Naive thymus-derived CD4-positive, alpha-beta T cell (primary cell): Measurements from ENCODE around the gene S100A16. TPM values are rescaled to one million over a fixed set of nuclear protein-coding genes. Genes with fewer than 3 reads are reported as not detected.

ENCODE experiments used
- ATAC-seq: fragments of 150-1000 bp; cut with Tn5 transposase; 2 replicates; pipeline ENCODE4 v1.10.0; 2021; ENCODE audit warnings: mild to moderate bottlenecking, moderate library complexity
- CTCF ChIA-PET: fragments of 350-600 bp; sonication (Branson Sonifier 250); formaldehyde crosslinking; loops from one replicate; lab custom pipeline; 2021; ENCODE audit warnings: antibody characterized with exemption; lab: Charles Lee
- POLR2A ChIA-PET: fragments of 350-600 bp; sonication (Branson Sonifier 250); formaldehyde crosslinking; loops from one replicate; lab custom pipeline; 2021; ENCODE audit warnings: antibody characterized with exemption, inconsistent platforms; lab: Charles Lee
- DNase-seq, 9 donors: peaks; one replicate each; pipeline versions ENCODE4 v3.0.0 to v3.0.0-alpha.2; 2020 to 2022; ENCODE audit warnings: mixed read lengths in 1 of 9
- H3K27ac ChIP-seq: one replicate; pipeline ENCODE4 v1.7.0; 2013; ENCODE audit warnings: mild to moderate bottlenecking, low read depth, low read length, moderate library complexity
- H3K27me3 ChIP-seq, 2 donors: one replicate each; pipeline ENCODE4 v1.7.0; 2013; ENCODE audit warnings: low read length in 2 of 2, mild to moderate bottlenecking in 2 of 2, moderate library complexity in 2 of 2; ENCODE audit not compliant: control insufficient read depth in 2 of 2, insufficient read depth in 2 of 2
- H3K36me3 ChIP-seq, 3 experiments: 1 replicate in 2 of 3; 2 replicates in 1 of 3; pipeline ENCODE4 v1.7.0; 2013; ENCODE audit warnings: low read length in 3 of 3, mild to moderate bottlenecking in 3 of 3, moderate library complexity in 1 of 3; ENCODE audit not compliant: insufficient read depth in 3 of 3, control insufficient read depth in 2 of 3
- H3K4me1 ChIP-seq, 2 donors: one replicate each; pipeline ENCODE4 v1.7.0; 2013; ENCODE audit warnings: low read length in 2 of 2, mild to moderate bottlenecking in 2 of 2, moderate library complexity in 1 of 2; ENCODE audit not compliant: control insufficient read depth in 2 of 2, insufficient read depth in 2 of 2
- H3K4me3 ChIP-seq: 2 replicates; pipeline ENCODE4 v1.7.0; 2013; ENCODE audit warnings: mild to moderate bottlenecking, low read length
- H3K9me3 ChIP-seq, 3 experiments: 1 replicate in 2 of 3; 2 replicates in 1 of 3; pipeline ENCODE4 v1.7.0; 2013; ENCODE audit warnings: low read length in 3 of 3; ENCODE audit not compliant: control insufficient read depth in 2 of 3
- H3K27ac Mint-ChIP-seq, 9 donors: one replicate each; pipeline ENCODE4 v1.8.0; 2020 to 2022; ENCODE audit warnings: mixed read lengths in 9 of 9, mild to moderate bottlenecking in 8 of 9, moderate library complexity in 5 of 9, inconsistent platforms in 2 of 9
- H3K27me3 Mint-ChIP-seq, 5 donors: one replicate each; pipeline ENCODE4 v1.8.0; 2021 to 2022; ENCODE audit warnings: mixed read lengths in 5 of 5, mild to moderate bottlenecking in 1 of 5
- H3K36me3 Mint-ChIP-seq, 5 donors: one replicate each; pipeline ENCODE4 v1.8.0; 2020 to 2022; ENCODE audit warnings: mixed read lengths in 5 of 5, mild to moderate bottlenecking in 3 of 5, inconsistent platforms in 1 of 5
- H3K4me1 Mint-ChIP-seq, 7 donors: one replicate each; pipeline ENCODE4 v1.8.0; 2020 to 2022; ENCODE audit warnings: mixed read lengths in 7 of 7, mild to moderate bottlenecking in 3 of 7, inconsistent platforms in 1 of 7
- H3K4me3 Mint-ChIP-seq, 10 donors: one replicate each; pipeline ENCODE4 v1.8.0; 2020 to 2022; ENCODE audit warnings: mild to moderate bottlenecking in 10 of 10, mixed read lengths in 10 of 10, moderate library complexity in 6 of 10, inconsistent platforms in 2 of 10
- H3K9me3 Mint-ChIP-seq, 11 donors: one replicate each; pipeline ENCODE4 v1.8.0; 2020 to 2022; ENCODE audit warnings: mixed read lengths in 11 of 11, mild to moderate bottlenecking in 4 of 11, inconsistent platforms in 1 of 11, moderate library complexity in 1 of 11
- intact Hi-C, 2 donors: fragments of 100-400 bp; cut with micrococcal nuclease; formaldehyde crosslinking; loops; one replicate each; pipeline ENCODE4 v1.15.1; 2023
- polyA plus RNA-seq, 2 donors: library from polyadenylated mRNA; unstranded; fragments of 300-500 nt; fragmentation: Illumina TruSeq; gene quantifications; one replicate each; pipeline ENCODE4 v1.2.3, GENCODE V29; 2021
- total RNA-seq, 6 experiments: library from RNA in 5 of 6; stranded (reverse) in 5 of 6; gene quantifications; 1 replicate in 5 of 6; 2 replicates in 1 of 6; pipeline ENCODE4 v1.2.3 and lab custom pipeline; 2021 to 2026

The S100A16 gene, protein sequence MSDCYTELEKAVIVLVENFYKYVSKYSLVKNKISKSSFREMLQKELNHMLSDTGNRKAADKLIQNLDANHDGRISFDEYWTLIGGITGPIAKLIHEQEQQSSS
- not detected for total RNA-seq
- polyA plus RNA-seq, result not detected
- 0.67 reads per million for total RNA-seq (lab: John Stamatoyannopoulos, UW)

DNA sequence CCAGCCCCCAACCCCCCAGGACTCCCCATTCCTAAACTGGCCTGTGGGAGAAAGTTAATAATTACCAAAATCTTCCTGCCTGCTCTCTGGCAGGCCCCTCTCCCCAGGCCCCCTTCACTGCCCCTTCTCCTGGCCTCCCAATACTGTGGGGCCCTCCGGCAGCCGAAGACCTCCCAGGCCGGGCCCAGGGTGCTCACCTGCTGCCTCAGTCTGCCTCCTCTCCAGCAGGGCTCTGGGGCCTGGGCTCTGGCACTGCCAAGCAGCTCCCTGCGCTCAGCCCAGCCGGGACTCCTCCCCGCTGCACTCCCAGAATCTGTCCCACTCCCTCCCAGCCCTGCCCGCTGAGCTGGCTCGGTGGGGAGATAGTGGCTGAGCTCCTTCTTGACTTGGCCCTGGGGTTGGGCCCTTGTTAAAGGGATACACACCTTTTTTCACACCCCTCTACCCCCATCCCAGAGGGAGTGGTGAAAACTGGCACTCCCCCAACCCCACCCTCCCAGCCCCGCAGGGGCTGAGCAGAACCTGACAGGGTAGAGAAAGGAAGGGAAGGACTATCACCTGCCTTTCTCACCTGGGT is at the start of gene S100A16:
TSS of gene S100A16 (minus strand) at position 383 of the 577 bp plus-strand sequence. CDS start 4,986 bp downstream, outside the sequence.
- intact Hi-C loops, result no loop called here
- ChIA-PET POLR2A (interaction anchor here (0.6 kb wide), 1 partner anchor 21 kb away, joined by 3 read pairs; the partner anchor contains the start of gene CHTOP), CTCF (no interaction called here)
- Histone ChIP-seq H3K4me1 (no peaks in the 10 kb centered on the region), H3K27ac (no peak within 1 kb of the TSS), H3K36me3 (no peaks in the 10 kb centered on the region), H3K27me3 (no peaks in the 10 kb centered on the region), H3K4me3 (no peak within 1 kb of the TSS), H3K9me3 (no peaks in the 10 kb centered on the region)
- H3K4me3 Mint-ChIP-seq, result no peak within 1 kb of the TSS
- peaks cover 0 to 5% (median 0%) of the 10 kb centered on the region in 5 donors for H3K27me3 Mint-ChIP-seq
- DNase-seq (no peak), ATAC-seq (no peak)
- no peak within 1 kb of the TSS for H3K27ac Mint-ChIP-seq
- H3K9me3 Mint-ChIP-seq, result no peaks in the 10 kb centered on the region
- no peaks in the 10 kb centered on the region for H3K36me3 Mint-ChIP-seq
- peaks cover 0 to 5% (median 0%) of the 10 kb centered on the region in 7 donors for H3K4me1 Mint-ChIP-seq

DNA sequence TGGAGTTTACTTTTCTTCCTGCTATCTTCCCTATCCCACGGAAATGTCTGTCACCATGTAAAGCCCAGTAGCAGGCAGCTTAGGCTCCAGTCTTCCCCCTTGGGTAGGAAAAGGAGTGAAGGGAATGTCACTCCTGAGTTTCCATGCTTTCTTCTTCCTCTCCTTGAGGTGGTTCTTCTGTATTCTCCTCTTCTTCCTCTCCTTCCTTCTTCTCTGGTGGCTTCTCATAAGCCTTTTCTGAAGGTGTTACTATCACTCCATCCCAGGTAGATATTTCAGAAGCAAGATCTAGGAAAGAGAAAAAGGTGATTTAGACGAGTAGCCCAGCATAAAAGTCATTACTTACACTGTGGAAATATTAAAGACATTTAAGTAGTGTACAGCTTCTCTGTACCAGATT is 49.3 kb upstream of the S100A16 start:
- ATAC-seq, result no peak
- H3K27ac ChIP-seq, result no peak overlapping the region
- no peak overlapping the region for H3K4me3 ChIP-seq
- H3K4me1 Mint-ChIP-seq, result peaks cover 8 to 26% (median 17%) of the 10 kb centered on the region in 7 donors
- no peaks in the 10 kb centered on the region for H3K9me3 ChIP-seq
- intact Hi-C loops, result no loop called here
- H3K36me3 Mint-ChIP-seq, result peaks cover 14 to 39% (median 27%) of the 10 kb centered on the region in 5 donors
- DNase-seq, result no peak
- peaks cover 9 to 13% of the 10 kb centered on the region in 2 donors for H3K4me1 ChIP-seq
- H3K27me3 Mint-ChIP-seq, result no peaks in the 10 kb centered on the region
- CTCF ChIA-PET, result no interaction called here
- no peaks in the 10 kb centered on the region for H3K27me3 ChIP-seq
- peak overlapping the region in 3 of 9 donors; percentile 25 to 41 (median 38) for H3K27ac Mint-ChIP-seq
- POLR2A ChIA-PET, result interaction anchor here (1.0 to 1.1 kb wide), 2 partner anchors 9 to 24 kb away, joined by 3 to 6 read pairs; partner anchors contain the start of gene ILF2
- H3K4me3 Mint-ChIP-seq, result no peak overlapping the region
- peaks cover 49 to 73% (median 50%) of the 10 kb centered on the region in 3 experiments for H3K36me3 ChIP-seq
- no peaks in the 10 kb centered on the region for H3K9me3 Mint-ChIP-seq

DNA sequence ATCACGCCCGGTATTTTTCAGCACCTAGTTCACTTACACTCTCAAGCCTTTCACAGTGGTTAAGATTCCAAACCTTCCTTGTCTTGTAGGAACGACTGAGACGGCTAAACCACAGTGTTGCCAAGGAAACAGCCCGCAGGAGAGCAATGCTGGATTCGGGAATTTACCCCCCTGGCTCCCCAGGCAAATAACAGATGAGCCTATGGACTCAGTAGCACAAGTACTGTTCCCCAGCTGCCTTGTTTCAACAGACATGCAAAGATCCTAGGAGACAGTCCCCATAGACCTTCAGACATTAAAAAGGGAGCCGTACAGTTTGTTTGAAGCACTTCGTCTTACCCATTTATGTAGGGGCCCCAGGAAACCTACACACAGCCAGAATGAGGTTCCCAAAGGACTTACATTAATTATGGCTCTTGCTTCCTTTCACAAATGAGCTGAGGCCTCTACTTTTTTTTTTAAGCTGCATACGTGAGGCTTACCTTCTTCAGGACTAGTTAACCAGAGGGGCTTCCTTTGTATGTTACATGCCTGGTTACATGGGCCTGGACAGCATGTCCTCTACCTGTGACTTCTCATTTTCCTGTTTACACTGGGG is 48.3 kb upstream of the S100A16 start:
- Mint-ChIP-seq H3K4me3 (peak overlapping the region in 7 of 10 donors; percentile 12 to 67 (median 36)), H3K9me3 (no peaks in the 10 kb centered on the region), H3K4me1 (peaks cover 8 to 26% (median 17%) of the 10 kb centered on the region in 7 donors), H3K27me3 (no peaks in the 10 kb centered on the region), H3K27ac (peak overlapping the region in 7 of 9 donors; percentile 23 to 72 (median 45)), H3K36me3 (peaks cover 14 to 36% (median 26%) of the 10 kb centered on the region in 5 donors)
- Histone ChIP-seq H3K36me3 (peaks cover 41 to 62% (median 47%) of the 10 kb centered on the region in 3 experiments), H3K27me3 (no peaks in the 10 kb centered on the region), H3K9me3 (no peaks in the 10 kb centered on the region), H3K27ac (peak overlapping the region; percentile 4), H3K4me1 (peaks cover 9 to 13% of the 10 kb centered on the region in 2 donors), H3K4me3 (no peak overlapping the region)
- POLR2A ChIA-PET, result interaction anchor here (0.6 to 4.2 kb wide), 4 partner anchors 9 to 28 kb away, joined by 5 to 38 read pairs (median 6); partner anchors contain the start of gene ILF2
- CTCF ChIA-PET, result no interaction called here
- ATAC-seq, result no peak
- DNase-seq, result no peak
- intact Hi-C loops, result no loop called here

DNA sequence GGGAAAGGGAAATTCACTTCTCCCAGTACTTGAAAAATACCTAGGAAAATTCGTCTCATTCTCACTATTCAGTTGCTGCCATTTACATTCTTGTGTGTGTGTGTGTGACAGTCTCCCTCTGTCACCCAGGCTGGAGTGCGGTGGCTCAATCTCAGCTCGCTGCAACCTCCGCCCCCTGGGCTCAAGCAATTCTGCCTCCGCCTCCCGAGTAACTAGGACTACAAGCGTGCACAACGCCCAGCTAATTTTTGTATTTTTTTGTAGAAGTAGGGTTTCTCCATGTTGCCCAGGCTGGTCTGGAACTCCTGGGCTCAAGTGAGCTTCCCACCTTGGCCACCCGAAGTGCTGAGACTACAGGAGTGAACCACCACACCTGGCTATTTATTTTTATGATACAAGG is 46.7 kb upstream of the S100A16 start:
- Mint-ChIP-seq H3K4me1 (peaks cover 8 to 26% (median 14%) of the 10 kb centered on the region in 7 donors), H3K4me3 (peak overlapping the region; percentile 91 to 97 (median 94)), H3K27me3 (no peaks in the 10 kb centered on the region), H3K9me3 (no peaks in the 10 kb centered on the region), H3K27ac (peak overlapping the region; percentile 90 to 98 (median 91)), H3K36me3 (peaks cover 10 to 23% (median 15%) of the 10 kb centered on the region in 5 donors)
- Histone ChIP-seq H3K27me3 (no peaks in the 10 kb centered on the region), H3K9me3 (no peaks in the 10 kb centered on the region), H3K4me3 (peak overlapping the region; percentile 93), H3K4me1 (peaks cover 9 to 13% of the 10 kb centered on the region in 2 donors), H3K36me3 (peaks cover 26 to 47% (median 33%) of the 10 kb centered on the region in 3 experiments), H3K27ac (peak overlapping the region; percentile 90)
- POLR2A ChIA-PET, result interaction anchor here (0.6 to 4.2 kb wide), 11 partner anchors 8 to 1749 kb away, joined by 3 to 38 read pairs (median 4); partner anchors contain the start of genes CHTOP, ILF2 and INTS3
- intact Hi-C loops, result loop anchor here in 1 of 2 donors (2.0 to 5.0 kb wide), 2 partner anchors 122 to 561 kb away; partner anchors contain the start of genes S100A6 and UBAP2L
- no peak for DNase-seq
- CTCF ChIA-PET, result no interaction called here
- ATAC-seq, result no peak

GRCh38 chr1:153659175-153659534 is 46.2 kb upstream of the S100A16 start:
- Histone ChIP-seq H3K4me1 (peaks cover 9 to 13% of the 10 kb centered on the region in 2 donors), H3K27me3 (no peaks in the 10 kb centered on the region), H3K4me3 (peak overlapping the region; percentile 93), H3K27ac (peak overlapping the region; percentile 90), H3K9me3 (no peaks in the 10 kb centered on the region), H3K36me3 (peaks cover 21 to 42% (median 28%) of the 10 kb centered on the region in 3 experiments)
- CTCF ChIA-PET, result interaction anchor here (0.5 to 0.8 kb wide), 2 partner anchors 13 to 26 kb away, joined by 3 to 4 read pairs; no protein-coding TSS in a partner anchor
- Mint-ChIP-seq H3K36me3 (peaks cover 10 to 20% (median 13%) of the 10 kb centered on the region in 5 donors), H3K9me3 (no peaks in the 10 kb centered on the region), H3K4me1 (peaks cover 8 to 26% (median 14%) of the 10 kb centered on the region in 7 donors), H3K4me3 (peak overlapping the region; percentile 91 to 97 (median 94)), H3K27me3 (no peaks in the 10 kb centered on the region), H3K27ac (peak overlapping the region; percentile 90 to 98 (median 91))
- no peak for DNase-seq
- intact Hi-C loops, result loop anchor here in 1 of 2 donors (2.0 to 5.0 kb wide), 2 partner anchors 122 to 562 kb away; partner anchors contain the start of genes S100A6 and UBAP2L
- POLR2A ChIA-PET, result interaction anchor here (0.8 to 4.2 kb wide), 12 partner anchors 8 to 308 kb away, joined by 3 to 38 read pairs (median 6); partner anchors contain the start of genes CHTOP, ILF2 and INTS3
- no peak for ATAC-seq
